ENCODE data around the gene ZNF740. TPM values are rescaled to one million over a fixed set of nuclear protein-coding genes. Genes with fewer than 3 reads are reported as not detected.

ZNF740 gene
- total and polyA plus RNA-seq, 2 of the 8 experiments (the other 6 are each of a cell fraction or from before 2014, with no cell fraction given): 8.2 to 40.0 TPM

DNA sequence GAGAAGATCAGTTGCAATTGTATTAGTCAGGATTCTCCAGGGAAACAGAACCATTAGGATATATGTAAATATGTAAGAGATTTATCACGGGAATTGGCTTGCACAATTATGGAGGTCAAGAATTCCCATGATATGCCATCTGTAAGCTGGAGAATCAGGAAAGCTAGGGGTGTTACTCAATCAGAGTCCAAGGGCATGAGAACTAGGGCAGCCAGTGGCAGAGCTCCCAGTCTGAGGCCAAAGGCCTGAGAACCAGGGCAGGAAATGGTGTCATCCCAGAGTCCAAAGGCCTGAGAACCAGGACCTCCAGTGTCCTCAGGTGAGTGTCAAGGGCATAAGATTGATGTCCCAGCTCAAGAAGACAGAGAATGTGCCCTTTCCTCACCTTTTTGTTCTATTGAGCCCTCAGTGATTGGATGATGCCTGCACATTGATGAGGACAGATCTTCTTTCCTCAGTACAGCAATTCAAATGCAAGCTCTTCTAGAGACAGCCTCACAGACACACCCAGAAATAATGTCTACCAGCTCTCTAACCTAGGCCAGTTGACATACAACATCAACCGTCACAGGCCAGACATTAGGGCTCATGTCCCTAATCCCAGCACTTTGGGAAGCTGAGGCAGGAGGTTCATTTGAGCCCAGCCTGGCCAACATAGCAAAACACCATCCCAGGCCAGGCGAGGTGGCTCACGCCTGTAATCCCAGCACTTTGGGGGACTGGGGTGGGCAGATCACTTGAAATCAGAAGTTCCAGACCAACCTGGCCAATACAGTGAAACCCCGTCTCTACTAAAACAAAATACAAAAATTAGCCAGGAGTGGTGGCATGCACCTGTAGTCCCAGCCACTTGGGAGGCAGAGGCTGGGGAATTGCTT lies 34.9 kb upstream of the ZNF740 start (continued):
- TF ChIP-seq, protein P1, sequence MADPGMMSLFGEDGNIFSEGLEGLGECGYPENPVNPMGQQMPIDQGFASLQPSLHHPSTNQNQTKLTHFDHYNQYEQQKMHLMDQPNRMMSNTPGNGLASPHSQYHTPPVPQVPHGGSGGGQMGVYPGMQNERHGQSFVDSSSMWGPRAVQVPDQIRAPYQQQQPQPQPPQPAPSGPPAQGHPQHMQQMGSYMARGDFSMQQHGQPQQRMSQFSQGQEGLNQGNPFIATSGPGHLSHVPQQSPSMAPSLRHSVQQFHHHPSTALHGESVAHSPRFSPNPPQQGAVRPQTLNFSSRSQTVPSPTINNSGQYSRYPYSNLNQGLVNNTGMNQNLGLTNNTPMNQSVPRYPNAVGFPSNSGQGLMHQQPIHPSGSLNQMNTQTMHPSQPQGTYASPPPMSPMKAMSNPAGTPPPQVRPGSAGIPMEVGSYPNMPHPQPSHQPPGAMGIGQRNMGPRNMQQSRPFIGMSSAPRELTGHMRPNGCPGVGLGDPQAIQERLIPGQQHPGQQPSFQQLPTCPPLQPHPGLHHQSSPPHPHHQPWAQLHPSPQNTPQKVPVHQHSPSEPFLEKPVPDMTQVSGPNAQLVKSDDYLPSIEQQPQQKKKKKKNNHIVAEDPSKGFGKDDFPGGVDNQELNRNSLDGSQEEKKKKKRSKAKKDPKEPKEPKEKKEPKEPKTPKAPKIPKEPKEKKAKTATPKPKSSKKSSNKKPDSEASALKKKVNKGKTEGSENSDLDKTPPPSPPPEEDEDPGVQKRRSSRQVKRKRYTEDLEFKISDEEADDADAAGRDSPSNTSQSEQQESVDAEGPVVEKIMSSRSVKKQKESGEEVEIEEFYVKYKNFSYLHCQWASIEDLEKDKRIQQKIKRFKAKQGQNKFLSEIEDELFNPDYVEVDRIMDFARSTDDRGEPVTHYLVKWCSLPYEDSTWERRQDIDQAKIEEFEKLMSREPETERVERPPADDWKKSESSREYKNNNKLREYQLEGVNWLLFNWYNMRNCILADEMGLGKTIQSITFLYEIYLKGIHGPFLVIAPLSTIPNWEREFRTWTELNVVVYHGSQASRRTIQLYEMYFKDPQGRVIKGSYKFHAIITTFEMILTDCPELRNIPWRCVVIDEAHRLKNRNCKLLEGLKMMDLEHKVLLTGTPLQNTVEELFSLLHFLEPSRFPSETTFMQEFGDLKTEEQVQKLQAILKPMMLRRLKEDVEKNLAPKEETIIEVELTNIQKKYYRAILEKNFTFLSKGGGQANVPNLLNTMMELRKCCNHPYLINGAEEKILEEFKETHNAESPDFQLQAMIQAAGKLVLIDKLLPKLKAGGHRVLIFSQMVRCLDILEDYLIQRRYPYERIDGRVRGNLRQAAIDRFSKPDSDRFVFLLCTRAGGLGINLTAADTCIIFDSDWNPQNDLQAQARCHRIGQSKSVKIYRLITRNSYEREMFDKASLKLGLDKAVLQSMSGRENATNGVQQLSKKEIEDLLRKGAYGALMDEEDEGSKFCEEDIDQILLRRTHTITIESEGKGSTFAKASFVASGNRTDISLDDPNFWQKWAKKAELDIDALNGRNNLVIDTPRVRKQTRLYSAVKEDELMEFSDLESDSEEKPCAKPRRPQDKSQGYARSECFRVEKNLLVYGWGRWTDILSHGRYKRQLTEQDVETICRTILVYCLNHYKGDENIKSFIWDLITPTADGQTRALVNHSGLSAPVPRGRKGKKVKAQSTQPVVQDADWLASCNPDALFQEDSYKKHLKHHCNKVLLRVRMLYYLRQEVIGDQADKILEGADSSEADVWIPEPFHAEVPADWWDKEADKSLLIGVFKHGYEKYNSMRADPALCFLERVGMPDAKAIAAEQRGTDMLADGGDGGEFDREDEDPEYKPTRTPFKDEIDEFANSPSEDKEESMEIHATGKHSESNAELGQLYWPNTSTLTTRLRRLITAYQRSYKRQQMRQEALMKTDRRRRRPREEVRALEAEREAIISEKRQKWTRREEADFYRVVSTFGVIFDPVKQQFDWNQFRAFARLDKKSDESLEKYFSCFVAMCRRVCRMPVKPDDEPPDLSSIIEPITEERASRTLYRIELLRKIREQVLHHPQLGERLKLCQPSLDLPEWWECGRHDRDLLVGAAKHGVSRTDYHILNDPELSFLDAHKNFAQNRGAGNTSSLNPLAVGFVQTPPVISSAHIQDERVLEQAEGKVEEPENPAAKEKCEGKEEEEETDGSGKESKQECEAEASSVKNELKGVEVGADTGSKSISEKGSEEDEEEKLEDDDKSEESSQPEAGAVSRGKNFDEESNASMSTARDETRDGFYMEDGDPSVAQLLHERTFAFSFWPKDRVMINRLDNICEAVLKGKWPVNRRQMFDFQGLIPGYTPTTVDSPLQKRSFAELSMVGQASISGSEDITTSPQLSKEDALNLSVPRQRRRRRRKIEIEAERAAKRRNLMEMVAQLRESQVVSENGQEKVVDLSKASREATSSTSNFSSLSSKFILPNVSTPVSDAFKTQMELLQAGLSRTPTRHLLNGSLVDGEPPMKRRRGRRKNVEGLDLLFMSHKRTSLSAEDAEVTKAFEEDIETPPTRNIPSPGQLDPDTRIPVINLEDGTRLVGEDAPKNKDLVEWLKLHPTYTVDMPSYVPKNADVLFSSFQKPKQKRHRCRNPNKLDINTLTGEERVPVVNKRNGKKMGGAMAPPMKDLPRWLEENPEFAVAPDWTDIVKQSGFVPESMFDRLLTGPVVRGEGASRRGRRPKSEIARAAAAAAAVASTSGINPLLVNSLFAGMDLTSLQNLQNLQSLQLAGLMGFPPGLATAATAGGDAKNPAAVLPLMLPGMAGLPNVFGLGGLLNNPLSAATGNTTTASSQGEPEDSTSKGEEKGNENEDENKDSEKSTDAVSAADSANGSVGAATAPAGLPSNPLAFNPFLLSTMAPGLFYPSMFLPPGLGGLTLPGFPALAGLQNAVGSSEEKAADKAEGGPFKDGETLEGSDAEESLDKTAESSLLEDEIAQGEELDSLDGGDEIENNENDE (IDR thresholded peaks at IDR 0.05; ENCODE audit: insufficient replicate concordance, low read length): no peak
- TF ChIP-seq NANOG (IDR thresholded peaks at IDR 0.05; ENCODE audit: insufficient read depth, low read depth, low read length, poor library complexity, severe bottlenecking) (no peak), CREB1 (IDR thresholded peaks at IDR 0.05) (no peak), BACH1 (IDR thresholded peaks at IDR 0.05; ENCODE audit: low read length) (no peak), RXRA (IDR thresholded peaks at IDR 0.05; ENCODE audit: insufficient read depth, low read depth, low read length) (no peak), CEBPB (IDR thresholded peaks at IDR 0.05; ENCODE audit: low read depth, low read length) (no peak), BRCA1 (IDR thresholded peaks at IDR 0.05; ENCODE audit: low read depth, low read length) (no peak)
